Right lobe of liver (tissue), 6 donors: ENCODE data around the gene TRIO. TPM values are rescaled to one million over a fixed set of nuclear protein-coding genes. Genes with fewer than 3 reads are reported as not detected.

Experiments used
- ATAC-seq, 4 donors: fragments of 200-7000 bp; cut with Tn5 transposase; one replicate each; pipeline ENCODE4 v1.9.1; 2020; ENCODE audit warnings: mild to moderate bottlenecking in 4 of 4, moderate library complexity in 4 of 4
- DNase-seq, 3 donors: peaks; one replicate each; pipeline ENCODE4 v3.0.0-alpha.2; 2020
- H3K27ac ChIP-seq, 3 donors: fragments of 200-600 bp; one replicate each; pipeline ENCODE4 v1.8.0; 2022
- H3K27me3 ChIP-seq, 2 donors: fragments of 200-600 bp; one replicate each; pipeline ENCODE4 v1.8.0; 2022
- H3K36me3 ChIP-seq, 4 donors: fragments of 200-600 bp; sonication (generic) in 1 of 4; one replicate each; pipeline versions ENCODE4 v1.5.1 to v1.8.0; 2017 to 2022; ENCODE audit warnings: control low read depth in 1 of 4
- H3K4me1 ChIP-seq, 4 donors: fragments of 200-600 bp; sonication (generic) in 1 of 4; one replicate each; pipeline versions ENCODE4 v1.5.1 to v1.8.0; 2017 to 2022; ENCODE audit warnings: control low read depth in 1 of 4
- H3K4me3 ChIP-seq, 3 donors: fragments of 200-600 bp; one replicate each; pipeline ENCODE4 v1.8.0; 2022
- H3K9me3 ChIP-seq, 4 donors: fragments of 200-600 bp; sonication (generic) in 1 of 4; one replicate each; pipeline versions ENCODE4 v1.5.1 to v1.8.0; 2017 to 2022; ENCODE audit warnings: control low read depth in 1 of 4
- CTCF ChIP-seq, 4 donors: fragments of 200-600 bp in 3 of 4; fragments of 450-650 bp in 1 of 4; IDR thresholded peaks; one replicate each; pipeline versions ENCODE4 v1.5.1 to v1.8.0; 2016 to 2022; ENCODE audit warnings: antibody characterized with exemption in 4 of 4, mild to moderate bottlenecking in 2 of 4
- POLR2A ChIP-seq: fragments of 450-650 bp; IDR thresholded peaks from one replicate; pipeline ENCODE4 v1.6.1; 2017; ENCODE audit warnings: antibody characterized with exemption, mild to moderate bottlenecking
- WGBS: methylation state at CpG from one replicate; pipeline ENCODE4 v1.1.6; 2018; ENCODE audit warnings: low coverage, low lambda C conversion rate; ENCODE audit not compliant: insufficient coverage; ENCODE audit errors: missing lambda C conversion rate; 5-methylcytosine and 5-hydroxymethylcytosine counted together
- intact Hi-C, 2 donors: fragments of 100-400 bp; cut with DNase I; formaldehyde crosslinking; loops; one replicate each; pipeline versions ENCODE4 v1.11.2 to v1.14.1; 2022
- total RNA-seq, 6 experiments: library from RNA; depleted of rRNA in 2 of 6; stranded (reverse); fragments of >200 nt in 2 of 6; fragmentation: NEBNext Ultra II Directional in 3 of 6; extraction: Animal tissue kit (Norgen Biotek cat#: 25700) in 3 of 6; gene quantifications; one replicate each; pipeline versions ENCODE4 v1.1.0 to v1.2.4, GENCODE V29; 2016 to 2023
- donor health status: DM: no; HTN: yes; CAD: no.
- donor health status: DM: no; HTN: no; CAD: no.
- donor health status: DM: no; HTN: no; CAD: no.
- donor health status: DM: no; HTN: yes; CAD: no.
- donor health status: DM: no; HTN: yes; CAD: no.

The TRIO gene
- total RNA-seq, 6 experiments from 2014 or later, result 34.7 to 63.5 (median 50.2) TPM

DNA sequence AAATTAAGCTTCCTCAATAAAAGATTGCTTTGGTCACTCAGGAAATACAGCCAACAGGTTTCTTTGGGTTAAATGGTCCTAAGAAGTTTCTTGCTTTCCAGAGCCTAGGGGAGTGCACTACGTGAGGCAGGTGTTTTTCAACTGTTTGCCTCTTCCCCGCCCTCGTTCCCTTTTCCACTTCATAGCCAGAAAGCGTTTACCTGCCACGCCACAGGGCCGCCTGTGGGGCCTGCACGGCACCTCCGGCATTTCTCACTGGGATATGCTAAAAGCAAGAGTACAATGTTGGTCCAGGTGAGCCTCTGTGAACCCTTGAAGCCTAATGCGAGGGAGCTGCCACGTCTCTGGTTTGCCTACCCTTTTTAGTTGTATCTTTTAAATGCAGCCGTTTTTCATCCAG is 270.9 kb downstream of the TRIO start:
- no peaks in the 10 kb centered on the region for H3K4me1 ChIP-seq
- TF ChIP-seq CTCF (IDR thresholded peaks at IDR 0.05) (no peak), POLR2A (no peak)
- H3K36me3 ChIP-seq, result peaks cover 0 to 49% (median 9%) of the 10 kb centered on the region in 4 donors
- DNase-seq (no peak), ATAC-seq (no peak)
- no peak overlapping the region for H3K4me3 ChIP-seq
- 86% methylated on average over 11 of the region's 11 CpGs for WGBS
- intact Hi-C loops, result no loop called here
- H3K9me3 ChIP-seq, result no peaks in the 10 kb centered on the region
- H3K27ac ChIP-seq, result no peak overlapping the region
- H3K27me3 ChIP-seq, result no peaks in the 10 kb centered on the region

DNA sequence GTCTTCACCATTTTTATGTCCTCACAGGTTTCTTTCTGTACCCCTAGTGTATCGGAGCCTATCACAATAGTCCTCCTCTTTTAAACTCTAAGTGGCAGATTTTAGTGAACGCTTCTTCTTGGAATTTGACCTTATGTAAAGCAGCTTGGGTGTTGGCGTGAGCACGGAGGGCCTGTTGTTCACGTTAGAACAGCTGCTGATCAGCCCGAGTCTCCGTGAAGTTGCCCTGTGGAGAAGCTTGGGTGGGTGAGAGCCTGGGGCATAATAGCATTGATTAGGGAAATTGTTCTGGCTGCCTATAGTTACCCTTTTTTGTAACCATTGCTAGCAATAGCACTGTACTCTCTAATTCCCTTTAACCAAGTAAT is 271.5 kb downstream of the TRIO start:
- Histone ChIP-seq H3K36me3 (peaks cover 0 to 49% (median 8%) of the 10 kb centered on the region in 4 donors), H3K27ac (no peak overlapping the region)
- ATAC-seq, result no peak

GRCh38 chr5:14415024-14415697 is 272.0 kb downstream of the TRIO start:
- 81% methylated on average over 16 of the region's 16 CpGs for WGBS
- DNase-seq, result no peak
- no peaks in the 10 kb centered on the region for H3K9me3 ChIP-seq
- H3K36me3 ChIP-seq, result peaks cover 0 to 51% (median 10%) of the 10 kb centered on the region in 4 donors
- TF ChIP-seq POLR2A, result no peak
- H3K4me1 ChIP-seq, result no peaks in the 10 kb centered on the region
- intact Hi-C loops, result no loop called here
- no peak for ATAC-seq
- H3K27me3 ChIP-seq, result no peaks in the 10 kb centered on the region
- H3K4me3 ChIP-seq, result no peak overlapping the region
- H3K27ac ChIP-seq, result no peak overlapping the region

More for the DNA sequence above, 271.5 kb downstream of the TRIO start:
- DNase-seq, result no peak
- Histone ChIP-seq H3K27me3 (no peaks in the 10 kb centered on the region), H3K4me3 (no peak overlapping the region), H3K4me1 (no peaks in the 10 kb centered on the region), H3K9me3 (no peaks in the 10 kb centered on the region)
- 96% methylated on average over 6 of the region's 7 CpGs for WGBS
- intact Hi-C loops, result no loop called here
- TF ChIP-seq CTCF (IDR thresholded peaks at IDR 0.05), result no peak
- TF ChIP-seq POLR2A, result no peak

DNA sequence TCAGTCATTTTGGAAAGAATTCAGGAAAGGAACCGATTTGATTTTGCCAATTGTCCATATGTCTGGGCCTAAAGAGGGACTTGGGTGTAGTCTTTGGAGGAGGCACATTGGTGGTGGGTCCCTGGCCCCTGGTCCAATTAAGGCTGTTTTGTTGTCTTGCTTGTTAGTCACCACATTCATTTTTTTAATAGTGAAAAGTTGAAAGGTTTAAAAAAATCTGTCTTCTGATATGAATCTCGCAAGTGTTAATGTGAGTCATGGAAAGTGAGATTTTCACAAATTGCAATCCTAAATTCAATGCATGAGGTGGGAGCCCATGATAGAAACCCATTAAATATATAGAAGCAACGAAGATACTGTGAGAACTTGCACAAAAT is 272.5 kb downstream of the TRIO start:
- Histone ChIP-seq H3K27ac (no peak overlapping the region), H3K4me3 (no peak overlapping the region), H3K27me3 (no peaks in the 10 kb centered on the region), H3K9me3 (no peaks in the 10 kb centered on the region), H3K4me1 (no peaks in the 10 kb centered on the region), H3K36me3 (peaks cover 0 to 51% (median 11%) of the 10 kb centered on the region in 4 donors)
- DNase-seq (no peak), ATAC-seq (no peak)
- 76% methylated on average over 3 of the region's 3 CpGs for WGBS
- intact Hi-C loops, result no loop called here
- TF ChIP-seq POLR2A (no peak), CTCF (IDR thresholded peaks at IDR 0.05) (no peak)

- H3K36me3 ChIP-seq, result peaks cover 0 to 46% (median 11%) of the 10 kb centered on the region in 4 donors
- intact Hi-C loops, result no loop called here
These were observed 273.6 kb downstream of the TRIO start for GRCh38 chr5:14416621-14417275.

More at GRCh38 chr5:14416621-14417275, 273.6 kb downstream of the TRIO start:
- ATAC-seq (no peak), DNase-seq (no peak)
- Histone ChIP-seq H3K27me3 (no peaks in the 10 kb centered on the region), H3K9me3 (no peaks in the 10 kb centered on the region), H3K4me1 (no peaks in the 10 kb centered on the region), H3K4me3 (no peak overlapping the region), H3K27ac (no peak overlapping the region)
- 84% methylated on average over 4 of the region's 12 CpGs for WGBS
- no peak for TF ChIP-seq POLR2A
- TF ChIP-seq CTCF (IDR thresholded peaks at IDR 0.05), result no peak
